NCI-H2171 treated with DMSO at 0.1 percent for 48 hours (cell line): ENCODE data around the gene UQCRQ.

ENCODE experiments used
- DNase-seq: peaks from one replicate; lab custom pipeline; 2025; lab: John Stamatoyannopoulos, UW

Gene UQCRQ

DNA sequence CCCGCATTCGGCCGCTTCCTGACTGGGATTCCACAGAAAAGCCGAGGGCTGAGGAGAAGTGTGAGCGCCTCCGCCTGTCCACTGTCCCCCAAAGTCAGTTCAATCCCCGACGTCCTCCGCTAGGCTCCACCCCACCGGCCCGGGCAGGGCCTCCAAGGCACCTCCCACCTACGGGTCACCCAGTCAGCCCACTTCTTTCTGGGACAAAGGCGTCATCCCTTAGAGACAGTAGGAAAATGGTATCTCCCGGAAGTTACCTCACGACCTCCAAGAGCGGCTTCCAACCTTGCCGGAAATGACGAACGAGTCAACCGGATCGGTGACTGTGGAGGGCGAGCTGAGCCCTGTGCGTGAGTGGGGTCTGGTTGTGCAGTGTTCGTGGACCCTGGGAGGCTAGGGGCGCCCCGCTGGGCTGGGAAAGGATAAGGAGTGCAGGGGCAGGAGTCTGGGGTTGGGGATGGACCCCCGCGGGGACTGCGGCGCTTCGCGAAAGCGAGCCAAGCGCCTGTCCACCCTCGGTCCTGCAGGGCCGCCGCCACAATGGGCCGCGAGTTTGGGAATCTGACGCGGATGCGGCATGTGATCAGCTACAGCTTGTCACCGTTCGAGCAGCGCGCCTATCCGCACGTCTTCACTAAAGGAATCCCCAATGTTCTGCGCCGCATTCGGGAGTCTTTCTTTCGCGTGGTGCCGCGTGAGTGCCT is at the start of gene UQCRQ, which contains the start of gene GDF9:
TSS of gene UQCRQ (plus strand) at position 301 of the 704 bp plus-strand sequence. CDS start at position 541, 240 bp downstream.
TSS of gene GDF9 (minus strand) at position 128 of the 704 bp plus-strand sequence. CDS start 1,936 bp downstream, outside the sequence.
- DNase-seq, result peak; percentile 97

DNA sequence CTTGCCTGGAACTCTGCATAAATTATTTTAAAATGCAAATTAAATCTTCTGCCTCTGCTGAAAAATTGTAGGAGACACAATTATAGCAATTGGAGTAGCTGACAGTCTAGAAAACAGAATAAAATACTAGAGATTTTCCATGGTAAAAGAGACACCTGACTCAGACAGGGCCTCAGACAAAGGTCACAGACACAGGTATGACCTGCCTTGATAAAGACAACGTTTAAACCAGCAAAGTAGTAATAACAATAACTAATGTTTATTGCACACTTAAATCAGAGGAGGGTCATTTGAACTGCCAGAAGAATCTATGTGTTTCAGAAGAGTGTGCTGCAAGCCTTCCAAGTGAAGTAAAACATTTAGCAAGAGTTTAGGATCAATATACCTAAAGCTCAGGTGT is 49.4 kb upstream of the UQCRQ start:
- no peak for DNase-seq

DNA sequence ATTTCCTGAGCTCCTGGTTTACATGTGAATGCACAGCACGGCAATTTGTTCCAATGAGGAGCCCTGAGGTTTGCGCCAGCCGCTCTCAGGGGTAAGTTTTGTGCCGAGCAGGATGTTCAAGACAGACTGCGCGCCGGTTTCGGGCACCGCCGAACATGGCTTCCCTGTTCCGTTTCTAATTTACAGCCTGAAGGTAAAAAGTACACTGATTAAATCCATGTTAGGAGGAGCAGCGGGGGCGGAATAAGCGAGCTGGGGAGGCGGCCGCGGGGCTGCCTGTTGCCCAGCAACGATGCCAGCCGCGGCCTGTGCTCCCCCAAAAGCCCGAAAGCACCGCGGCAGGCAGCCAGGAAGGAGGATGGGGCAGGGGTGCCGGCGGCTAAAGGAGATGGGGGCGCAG is 47.0 kb upstream of the UQCRQ start:
- DNase-seq, result no peak

DNA sequence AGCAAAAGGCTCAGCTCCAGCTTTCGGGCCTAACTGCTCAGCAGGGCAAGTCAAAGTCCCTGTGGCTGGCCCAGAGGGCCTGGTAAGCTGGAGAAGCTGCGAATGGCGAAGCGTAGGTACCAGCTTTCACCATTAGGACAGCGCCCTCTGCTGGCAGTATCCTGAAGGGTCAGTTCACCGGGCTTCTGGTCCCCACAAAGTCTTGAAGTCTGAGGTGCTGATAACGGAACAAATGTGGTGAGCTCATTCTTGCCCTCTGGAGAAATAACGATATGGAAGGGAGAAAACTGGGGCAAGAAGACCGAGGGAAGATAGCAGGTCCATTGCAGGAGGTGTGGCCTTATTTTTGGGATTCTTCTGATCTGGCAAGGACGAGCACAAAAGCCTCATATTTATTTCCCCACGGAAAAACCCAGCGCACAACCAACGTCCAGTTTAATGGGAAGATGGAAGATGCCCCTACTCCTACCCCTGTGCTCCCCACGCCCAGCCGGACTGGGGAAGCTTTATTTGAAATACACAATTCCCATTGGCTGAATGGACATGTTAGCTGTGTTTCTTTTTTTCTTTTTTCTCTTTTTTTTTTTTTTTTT is 46.2 kb upstream of the UQCRQ start:
- DNase-seq, result peak; percentile 53

DNA sequence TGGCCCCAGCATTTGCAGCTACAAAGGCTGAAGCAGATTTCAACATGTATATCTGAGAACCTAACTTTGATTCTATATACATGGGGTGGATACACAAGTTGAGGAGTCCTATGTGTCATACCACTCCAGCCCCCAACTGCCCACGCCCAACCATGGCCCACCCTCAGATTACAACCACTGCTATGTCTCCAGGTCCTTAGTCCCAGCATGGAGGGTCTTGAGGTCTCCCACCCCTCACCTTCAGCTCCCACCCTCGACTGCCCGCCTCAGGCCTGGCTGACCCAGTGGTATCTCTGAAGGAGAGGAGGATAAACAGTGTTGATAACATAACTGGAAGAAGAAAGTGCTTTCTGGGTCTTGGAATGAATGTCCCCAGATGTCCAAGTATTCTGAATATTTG is 45.1 kb upstream of the UQCRQ start:
- DNase-seq, result no peak

DNA sequence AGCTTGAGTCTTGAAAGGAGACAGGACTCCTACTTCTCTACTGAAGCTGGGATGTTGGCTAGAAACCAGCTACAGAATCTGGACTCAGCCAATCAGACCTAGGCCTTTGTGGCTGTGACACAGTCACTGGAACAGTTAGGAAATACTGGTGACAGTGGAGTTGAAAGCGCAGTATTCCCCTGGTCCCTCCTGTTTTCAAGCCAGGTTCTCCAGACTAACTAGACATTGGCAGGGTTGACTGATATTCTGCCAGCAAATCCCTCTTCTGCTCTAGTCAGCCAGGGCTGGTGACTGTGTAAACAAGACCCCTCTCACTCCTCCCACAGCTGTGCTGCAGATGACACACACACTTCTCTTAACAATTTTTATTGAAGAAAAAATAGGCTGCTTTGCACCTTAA is 44.7 kb upstream of the UQCRQ start:
- peak; percentile 53 for DNase-seq

DNA sequence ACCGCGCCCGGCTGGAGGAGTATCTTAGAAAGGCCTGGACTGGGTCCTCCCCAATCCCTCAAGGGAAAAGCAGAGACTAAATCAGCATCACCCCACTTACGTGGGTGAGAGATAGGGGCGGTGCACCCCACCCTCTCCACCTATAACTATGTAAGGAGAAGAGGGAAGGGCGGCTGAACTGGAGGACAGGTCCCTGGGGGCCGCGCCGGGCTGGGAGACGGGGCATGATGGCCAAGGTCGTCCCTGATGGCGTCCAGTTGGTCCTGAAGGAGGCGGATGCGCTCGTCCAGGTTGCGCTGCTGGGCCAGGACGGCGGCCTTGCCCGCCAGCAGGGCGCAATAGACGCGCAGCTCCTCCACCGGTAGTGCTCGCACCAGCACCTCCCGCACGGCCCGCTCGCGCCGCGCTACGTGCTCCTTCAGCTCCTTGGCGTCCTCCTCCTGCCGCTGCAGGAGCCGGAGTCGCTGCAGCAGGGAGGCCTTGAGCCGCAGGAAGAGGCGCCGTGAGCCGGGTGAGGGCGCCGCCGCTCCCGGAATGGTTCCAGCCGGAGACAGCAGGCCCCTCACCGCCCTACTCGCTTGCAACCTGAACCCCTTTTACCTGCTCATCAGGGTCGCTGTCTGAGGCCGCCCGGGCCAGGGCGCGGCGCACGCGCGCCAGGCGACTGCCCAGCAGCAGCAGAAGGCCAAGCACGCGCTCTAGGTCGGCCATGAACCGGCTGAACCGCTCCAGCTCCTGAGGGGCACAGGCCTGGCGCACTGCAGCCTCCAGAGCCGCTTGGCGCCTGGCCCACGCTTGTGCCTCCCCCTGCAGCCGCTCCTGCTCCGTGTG is 43.6 kb upstream of the UQCRQ start:
- no peak for DNase-seq

DNA sequence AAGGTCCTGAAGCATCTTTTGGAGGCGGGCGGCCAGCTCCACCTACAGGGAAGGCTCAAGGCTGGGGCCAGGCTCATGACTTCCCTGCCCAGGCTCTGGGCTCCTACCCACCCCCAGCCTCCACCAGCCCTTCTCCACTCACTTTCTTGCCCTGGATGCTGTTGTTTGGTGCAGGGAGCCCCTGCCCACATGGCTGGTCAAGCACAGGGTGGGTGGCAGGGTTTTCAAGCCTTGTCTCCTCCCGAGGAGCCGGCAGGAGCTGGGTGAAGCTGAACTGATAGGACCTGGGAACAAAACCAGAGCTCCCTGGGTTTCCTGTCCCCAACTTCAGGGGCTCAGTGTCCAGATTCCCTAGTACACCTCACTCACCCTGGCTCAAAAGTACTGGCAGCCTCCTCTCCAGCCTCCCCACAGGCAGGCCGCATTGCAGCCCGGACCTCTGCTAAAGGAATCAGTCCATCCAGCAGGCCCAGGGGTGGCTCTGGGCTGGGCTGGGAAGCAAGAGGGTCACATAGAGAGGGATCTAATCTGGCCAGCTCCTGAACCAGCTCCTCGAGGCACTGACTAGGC is 42.9 kb upstream of the UQCRQ start:
- DNase-seq, result no peak

DNA sequence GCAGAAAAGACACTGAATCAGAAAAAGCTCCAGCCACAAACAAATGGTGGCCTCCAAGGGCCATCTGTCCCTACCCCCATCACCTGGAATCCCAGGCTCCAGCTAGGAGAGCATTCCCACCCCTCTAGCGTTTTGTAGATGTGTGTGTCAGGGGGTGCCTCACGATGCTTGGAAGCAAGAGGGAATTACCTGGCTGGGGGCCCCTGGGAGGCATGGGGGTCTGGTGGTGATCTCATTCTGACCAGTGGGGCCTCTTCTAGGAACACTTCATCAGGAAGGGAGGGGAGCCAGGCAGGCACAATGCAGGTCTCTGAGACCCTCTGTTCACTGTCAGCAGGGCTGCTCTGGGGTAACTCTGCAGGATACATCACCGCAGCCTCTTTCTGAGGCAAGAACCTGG is 42.0 kb upstream of the UQCRQ start:
- DNase-seq, result no peak

DNA sequence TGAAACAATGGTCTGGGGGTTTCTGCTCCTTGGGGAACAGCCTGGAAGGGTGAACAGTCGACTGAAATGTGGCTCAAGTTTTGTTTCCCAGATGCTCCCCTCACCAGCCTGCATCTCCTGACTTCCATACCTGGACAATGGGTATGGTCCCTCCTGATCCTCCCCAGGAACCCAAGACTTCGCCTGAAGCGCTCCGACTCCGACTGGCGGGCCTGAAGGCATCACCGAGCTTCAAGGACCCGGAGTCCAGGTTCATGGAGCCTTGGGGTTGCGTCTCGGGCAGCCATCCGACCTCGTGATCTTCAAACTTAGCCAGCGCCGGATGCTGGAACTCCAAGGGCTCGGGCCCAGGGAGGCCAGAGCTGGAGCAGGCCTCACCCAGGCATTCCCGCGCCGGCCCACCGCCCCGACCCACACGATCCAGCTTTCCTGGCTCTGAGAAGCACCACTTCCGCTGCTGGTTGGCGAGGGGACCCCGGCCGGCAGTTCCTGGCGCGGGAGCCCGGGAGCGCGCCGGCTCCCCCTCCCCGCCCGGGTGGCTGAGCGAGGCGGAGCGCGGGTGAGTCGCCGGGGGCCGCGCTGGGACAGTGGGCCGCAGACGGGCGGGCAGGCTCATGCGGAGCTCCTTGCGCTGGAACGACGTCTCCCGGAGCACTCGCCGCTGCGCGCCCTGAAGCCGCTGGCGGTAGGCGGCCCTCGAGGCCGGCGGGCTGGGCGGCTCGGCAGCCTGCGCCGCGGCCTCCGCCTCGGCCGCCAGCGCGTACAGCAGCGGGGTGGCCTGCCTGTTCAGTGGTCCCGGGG is 41.2 kb upstream of the UQCRQ start:
- DNase-seq, result no peak

DNA sequence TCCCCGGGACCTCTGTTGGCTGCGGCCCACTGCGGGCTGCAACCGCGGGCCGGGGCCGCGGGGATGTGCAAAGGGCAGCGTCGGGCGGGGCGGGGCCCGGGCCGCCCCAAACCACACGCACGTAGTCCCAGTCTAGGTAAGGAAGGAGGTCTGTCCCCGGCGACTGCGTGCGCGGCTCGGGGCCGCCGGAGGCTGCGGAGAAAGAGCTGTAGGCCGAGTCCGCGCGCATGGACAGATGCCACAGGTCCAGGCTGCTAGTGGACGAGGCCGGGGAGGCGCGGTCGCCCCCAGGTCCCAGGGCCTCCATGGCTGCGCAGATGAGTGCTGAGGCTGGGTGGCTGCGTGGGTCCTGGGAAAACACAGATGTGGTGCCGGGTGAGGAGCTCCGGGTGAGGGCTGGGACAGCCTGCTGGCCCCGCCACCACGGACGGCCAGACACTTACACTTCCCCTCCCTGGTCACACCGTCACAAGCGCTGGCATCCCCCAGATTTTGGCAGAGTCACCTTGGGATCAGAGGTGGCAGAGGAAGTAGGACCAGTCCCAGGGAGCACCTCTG is 40.5 kb upstream of the UQCRQ start:
- no peak for DNase-seq

DNA sequence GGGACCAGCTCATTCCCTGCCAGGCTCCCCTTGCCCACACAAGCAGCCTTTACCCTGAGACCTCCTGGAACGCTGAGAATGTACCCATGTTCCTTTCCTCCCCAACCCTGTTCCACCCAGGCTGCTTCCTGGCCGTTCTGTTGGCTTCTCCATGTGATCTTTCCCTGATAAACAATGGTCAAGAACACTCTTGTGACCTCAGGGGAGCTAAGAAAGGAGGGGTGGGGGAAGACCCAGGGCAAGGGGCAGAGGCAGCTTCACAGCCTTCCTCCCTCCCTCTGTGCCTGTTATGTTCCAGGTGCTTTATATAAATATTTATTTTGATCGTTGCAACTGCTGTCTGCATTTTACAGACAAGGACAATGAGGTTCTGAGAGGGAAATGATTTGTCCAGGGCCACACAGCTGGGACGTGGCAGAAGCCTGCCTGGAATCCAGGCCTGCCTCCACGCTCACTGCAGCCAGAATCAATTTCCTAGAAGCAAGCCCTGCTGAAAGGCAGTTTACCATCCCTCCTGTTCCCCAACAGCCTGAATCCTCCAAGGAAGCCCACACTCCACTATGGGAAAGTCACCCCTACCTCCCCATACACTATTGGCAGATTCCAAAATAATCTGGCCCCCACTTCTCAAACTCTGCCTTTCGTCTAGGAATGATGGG is 39.9 kb upstream of the UQCRQ start:
- DNase-seq, result no peak

DNA sequence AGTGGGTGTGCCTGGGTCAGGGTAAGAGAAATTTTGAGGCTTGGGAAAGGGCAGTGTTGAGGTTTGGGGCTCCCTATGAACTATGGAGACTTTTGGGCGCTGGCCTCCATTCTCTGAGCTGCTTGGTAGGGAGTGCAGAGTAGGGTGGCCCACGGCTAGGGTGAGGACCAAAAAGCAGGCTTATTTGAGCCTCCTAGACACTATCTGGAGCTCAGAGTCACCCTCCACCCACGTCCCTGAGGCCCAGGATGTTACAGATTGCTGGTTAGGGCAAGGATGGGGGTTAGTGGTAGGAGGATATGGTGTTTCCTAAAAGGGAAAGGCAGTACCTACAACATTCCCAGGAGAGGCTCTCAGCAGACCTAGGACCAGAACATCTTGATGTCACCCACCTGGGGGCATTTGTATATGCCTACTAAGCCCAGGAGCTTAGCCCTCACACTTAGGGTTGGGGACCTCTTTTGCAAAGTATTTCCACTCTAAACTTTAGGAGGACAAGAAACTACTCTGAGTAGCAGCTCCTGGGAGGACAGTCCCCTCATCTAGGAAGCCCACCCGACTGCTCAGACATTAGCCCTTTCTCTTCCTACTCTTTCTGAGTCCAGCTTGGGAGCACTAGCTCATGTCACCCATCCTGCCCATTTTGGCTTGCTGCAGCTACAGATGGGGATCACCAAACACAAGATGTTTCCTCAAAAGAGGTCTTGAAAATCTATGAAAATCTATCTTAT is 38.3 kb upstream of the UQCRQ start:
- no peak for DNase-seq

DNA sequence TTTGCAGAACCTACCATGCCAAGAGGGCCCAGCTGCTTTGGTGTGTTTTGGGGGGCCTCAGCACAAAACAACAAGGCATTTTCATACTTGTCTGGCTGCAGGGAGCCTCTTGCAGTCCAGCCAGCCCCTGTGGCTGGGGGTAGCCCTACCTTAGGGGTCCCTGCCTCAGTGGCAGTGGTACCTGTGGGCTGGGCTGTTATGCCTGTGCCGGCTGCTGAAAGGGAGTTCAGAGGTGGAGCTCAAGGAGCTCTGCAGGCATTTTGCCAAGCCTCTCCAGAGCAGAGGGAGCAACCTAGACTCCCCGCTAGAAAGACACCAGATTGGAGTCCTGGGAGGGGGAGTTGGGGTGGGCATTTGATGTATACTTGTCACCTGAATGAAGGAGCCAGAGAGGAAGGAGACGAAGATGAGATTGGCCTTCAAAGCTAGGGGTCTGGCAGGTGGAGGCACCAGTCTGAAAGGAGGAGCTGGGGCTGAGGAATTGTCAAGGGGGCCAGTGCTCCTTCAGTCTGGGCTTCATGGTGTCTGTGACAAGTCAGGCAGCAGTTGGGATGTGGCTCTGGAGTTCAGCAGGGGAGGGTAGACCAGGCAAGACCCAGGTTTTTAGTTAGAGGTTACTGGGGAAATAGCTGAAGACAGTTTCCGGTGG is 37.5 kb upstream of the UQCRQ start:
- DNase-seq, result peak; percentile 56

DNA sequence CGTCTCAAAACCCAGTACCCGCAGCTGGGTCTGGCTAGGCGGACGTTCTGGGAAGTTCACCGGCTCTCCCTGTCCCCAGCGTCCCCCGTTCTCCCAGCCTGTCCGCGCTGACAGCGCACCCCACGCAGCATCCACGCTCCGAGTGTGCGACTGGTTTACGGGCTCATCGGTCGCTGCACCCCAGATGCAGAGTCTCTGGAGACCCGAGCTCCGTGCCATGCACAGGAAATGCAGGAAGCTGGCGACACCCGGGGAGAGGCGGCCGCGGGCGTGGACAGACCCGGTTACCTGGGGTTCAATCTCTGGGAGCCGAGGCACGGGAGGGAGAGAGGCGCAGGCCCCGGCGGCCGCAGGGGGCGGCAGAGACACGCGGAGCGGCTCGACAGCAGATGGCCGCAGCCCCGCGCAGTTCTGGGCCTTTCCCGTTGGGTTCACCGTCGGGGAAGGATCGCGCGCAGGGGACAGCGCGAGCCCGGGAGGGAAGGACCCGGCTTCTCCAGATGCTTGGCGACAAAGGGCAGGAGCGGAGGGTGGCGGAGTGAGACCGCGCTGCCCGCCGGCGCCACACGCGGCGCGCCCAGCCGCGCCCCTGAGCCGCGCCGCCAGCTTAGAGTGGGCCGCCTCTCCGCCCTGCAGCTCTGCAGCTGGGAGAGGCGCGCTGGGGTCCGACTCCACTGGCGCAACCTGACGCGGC is 36.6 kb upstream of the UQCRQ start:
- DNase-seq, result peak; percentile 44

DNA sequence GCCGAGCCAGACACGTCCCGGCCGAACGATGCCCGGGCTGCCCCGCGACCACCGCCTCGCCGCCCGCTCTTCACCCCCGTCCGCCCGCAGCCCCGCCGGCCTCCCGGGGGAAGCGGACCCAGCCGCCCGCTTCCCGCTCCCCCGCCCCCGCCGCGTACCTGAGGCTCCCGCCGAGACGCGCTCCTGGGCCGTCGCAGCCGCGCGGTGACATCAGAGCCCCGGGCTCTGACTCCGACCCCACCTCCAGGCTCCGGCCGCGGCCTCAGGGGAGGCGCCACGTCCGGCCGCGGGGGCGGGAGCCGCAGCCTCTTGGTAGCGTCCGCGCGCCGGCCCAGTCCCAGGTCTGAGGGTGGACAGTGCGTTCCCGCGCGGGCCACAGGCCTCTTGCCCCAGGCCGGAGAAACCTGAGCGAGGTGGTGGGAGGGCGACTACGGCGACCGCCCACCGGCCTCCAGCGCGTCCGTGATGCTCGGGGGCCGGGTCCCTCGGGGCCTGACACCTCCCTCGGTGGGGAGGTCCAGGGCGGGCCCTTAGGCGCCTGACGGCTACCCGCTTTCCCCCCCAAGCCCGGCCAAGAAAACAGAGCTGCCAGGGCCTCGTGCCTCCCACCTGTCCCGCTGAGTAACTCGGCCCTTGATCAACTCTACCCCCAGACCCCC is 35.9 kb upstream of the UQCRQ start, which contains the start of gene SHROOM1:
TSS of gene SHROOM1 (minus strand) at position 212 of the 659 bp plus-strand sequence. CDS start 4,507 bp downstream, outside the sequence.
- no peak for DNase-seq

DNA sequence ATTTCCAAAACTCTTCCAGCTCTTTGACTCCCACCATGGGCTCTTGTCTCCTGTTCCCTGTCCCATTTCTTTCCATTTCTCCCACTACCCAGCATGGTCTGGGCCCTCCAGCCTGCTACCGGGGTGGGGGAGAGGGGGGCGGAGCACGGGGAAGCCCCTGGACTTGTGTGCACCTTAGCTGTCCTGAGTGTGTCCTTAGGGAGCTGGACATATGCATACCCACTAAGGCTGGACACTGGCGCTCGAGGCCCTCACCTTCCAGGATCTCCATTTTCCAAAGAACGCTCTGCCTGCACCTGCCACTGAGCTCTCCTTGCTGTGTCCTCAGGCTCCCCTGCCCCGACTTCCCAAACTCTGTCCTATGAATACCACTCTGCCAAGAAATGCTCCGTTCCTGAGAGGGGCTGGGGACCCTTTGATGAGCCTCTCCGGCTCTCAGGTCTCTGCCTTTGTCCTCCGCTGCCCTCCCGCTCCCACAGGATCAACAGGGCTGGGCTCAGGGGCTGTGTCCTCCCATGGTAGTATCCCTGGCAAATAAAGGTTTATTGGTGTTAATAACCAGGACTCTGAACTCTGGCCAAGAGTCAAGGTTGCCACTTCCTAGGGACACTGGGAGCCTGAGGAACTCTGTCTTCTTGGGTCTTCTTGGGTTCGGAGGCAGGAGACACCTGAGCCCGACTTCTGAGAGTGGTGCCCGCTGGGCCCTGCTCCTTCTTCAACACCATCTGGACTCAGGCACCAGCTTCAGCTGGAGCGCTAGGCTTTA is 35.2 kb upstream of the UQCRQ start:
- DNase-seq, result no peak

DNA sequence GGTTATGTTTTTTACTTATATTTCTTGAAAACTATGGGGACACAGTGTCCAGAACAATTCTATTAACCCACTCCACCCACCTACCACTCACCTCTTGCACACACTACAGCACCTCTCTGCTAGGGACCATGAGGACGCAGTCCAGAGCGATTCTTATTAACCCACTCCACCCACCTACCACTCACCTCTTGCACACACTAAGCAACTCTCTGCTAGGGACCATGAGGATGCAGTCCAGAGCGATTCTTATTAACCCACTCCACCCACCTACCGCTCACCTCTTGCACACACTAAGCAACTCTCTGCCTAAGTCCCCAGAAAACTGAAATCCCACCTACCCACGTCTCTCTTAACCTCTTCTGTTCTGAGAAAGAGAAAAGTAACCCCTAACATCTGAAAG is 33.8 kb upstream of the UQCRQ start:
- DNase-seq, result no peak
